ENCODE measurements around the gene LSM3. TPM values are rescaled to one million over a fixed set of nuclear protein-coding genes. Genes with fewer than 3 reads are reported as not detected.
A peak's percentile ranks its signal among the peaks of the same experiment; 100 is the strongest.

Gene LSM3
- total RNA-seq, 1 donor from 2014 or later, result 9.5 TPM

DNA sequence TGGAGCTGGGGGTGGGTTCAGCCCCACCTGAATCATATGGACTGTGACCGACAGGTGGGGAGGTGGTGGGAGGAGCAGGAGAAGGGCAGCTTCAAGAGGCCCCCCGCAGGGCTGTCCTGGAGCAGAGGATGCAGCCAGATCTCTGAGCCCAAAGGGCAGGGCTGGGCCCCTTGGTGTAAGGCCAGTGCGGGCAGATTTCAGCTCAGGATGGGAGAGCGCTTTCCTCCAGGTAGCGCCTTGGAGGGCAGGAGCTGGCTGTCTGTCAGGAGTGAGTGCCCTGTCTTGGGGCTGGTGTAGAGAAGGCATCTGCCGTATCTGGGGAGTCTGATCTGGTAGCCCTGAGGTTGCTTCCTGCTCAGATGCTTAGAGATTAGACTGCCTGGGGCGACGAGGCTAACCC is 46.5 kb upstream of the LSM3 start:
- Histone ChIP-seq H3K4me1 (peaks cover 15% of the 10 kb centered on the region), H3K4me3 (no peak overlapping the region), H3K27ac (no peak overlapping the region), H3K9me3 (no peaks in the 10 kb centered on the region), H3K27me3 (ENCODE audit: low read depth) (no peaks in the 10 kb centered on the region), H3K36me3 (peaks cover 98% of the 10 kb centered on the region)
- TF ChIP-seq, protein P1, sequence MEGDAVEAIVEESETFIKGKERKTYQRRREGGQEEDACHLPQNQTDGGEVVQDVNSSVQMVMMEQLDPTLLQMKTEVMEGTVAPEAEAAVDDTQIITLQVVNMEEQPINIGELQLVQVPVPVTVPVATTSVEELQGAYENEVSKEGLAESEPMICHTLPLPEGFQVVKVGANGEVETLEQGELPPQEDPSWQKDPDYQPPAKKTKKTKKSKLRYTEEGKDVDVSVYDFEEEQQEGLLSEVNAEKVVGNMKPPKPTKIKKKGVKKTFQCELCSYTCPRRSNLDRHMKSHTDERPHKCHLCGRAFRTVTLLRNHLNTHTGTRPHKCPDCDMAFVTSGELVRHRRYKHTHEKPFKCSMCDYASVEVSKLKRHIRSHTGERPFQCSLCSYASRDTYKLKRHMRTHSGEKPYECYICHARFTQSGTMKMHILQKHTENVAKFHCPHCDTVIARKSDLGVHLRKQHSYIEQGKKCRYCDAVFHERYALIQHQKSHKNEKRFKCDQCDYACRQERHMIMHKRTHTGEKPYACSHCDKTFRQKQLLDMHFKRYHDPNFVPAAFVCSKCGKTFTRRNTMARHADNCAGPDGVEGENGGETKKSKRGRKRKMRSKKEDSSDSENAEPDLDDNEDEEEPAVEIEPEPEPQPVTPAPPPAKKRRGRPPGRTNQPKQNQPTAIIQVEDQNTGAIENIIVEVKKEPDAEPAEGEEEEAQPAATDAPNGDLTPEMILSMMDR (IDR thresholded peaks at IDR 0.05), result no peak
- no peak for DNase-seq
- no peak for ATAC-seq
- intact Hi-C loops (cut with DNase I), result no loop called here

DNA sequence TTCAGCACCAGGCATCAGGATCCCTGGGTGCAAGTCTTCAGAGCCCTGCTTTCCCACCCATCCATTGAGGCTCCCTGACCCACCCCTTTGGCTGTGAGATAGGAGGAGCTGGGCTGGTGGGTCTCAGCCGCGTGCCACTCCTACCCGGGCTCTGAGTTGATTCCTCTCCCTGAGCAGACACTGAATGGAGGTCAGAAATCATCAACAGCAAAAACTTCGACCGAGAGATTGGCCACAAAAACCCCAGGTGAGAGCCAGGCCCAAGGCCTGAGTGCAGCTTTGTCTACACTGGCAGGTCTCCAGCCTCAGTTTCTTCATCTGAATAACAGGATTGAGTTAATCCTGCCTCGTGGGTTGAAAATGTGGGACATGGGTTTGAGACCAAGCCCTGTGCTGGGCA is 45.9 kb upstream of the LSM3 start:
- TF ChIP-seq, protein P1 (IDR thresholded peaks at IDR 0.05), result no peak
- ATAC-seq (no peak), DNase-seq (no peak)

DNA sequence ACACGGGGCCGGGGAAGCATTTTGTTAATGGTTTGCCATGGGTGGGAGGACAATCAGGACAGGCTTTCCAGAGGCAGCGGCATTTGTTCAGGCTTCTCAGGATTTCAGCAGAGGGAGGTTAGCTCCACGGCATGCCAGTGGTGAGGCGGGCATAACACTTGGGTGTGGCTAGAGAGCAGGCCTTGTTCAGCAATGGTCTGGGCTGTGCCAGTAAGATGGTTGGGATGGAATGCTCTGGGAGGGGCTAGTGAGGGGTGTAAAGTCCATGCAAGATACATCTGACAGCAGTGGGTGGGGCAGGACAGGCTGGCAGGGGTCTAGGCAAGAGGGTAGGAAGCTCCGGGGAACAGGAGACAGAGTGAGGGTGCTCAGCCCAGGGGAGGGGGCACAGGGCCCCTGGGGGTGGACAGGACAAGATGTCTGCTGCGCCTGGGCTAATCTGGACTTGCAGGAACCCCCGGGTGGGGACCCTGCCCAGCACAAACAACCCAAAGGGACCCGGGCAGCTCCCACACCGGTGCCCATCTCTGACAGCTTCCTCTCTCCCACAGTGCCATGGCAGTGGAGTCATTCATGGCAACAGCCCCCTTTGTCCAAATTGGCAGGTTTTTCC is 45.3 kb upstream of the LSM3 start:
- intact Hi-C loops (cut with DNase I), result no loop called here
- no peak overlapping the region for H3K4me3 ChIP-seq
- H3K9me3 ChIP-seq, result no peaks in the 10 kb centered on the region
- H3K27ac ChIP-seq, result no peak overlapping the region
- no peaks in the 10 kb centered on the region for H3K27me3 ChIP-seq (ENCODE audit: low read depth)
- peaks cover 3% of the 10 kb centered on the region for H3K4me1 ChIP-seq
- ATAC-seq (peak; percentile 20 to 40), DNase-seq (no peak)
- TF ChIP-seq, protein P1 (IDR thresholded peaks at IDR 0.05), result no peak
- peaks cover 99% of the 10 kb centered on the region for H3K36me3 ChIP-seq

More for the DNA sequence above, 45.9 kb upstream of the LSM3 start:
- peaks cover 9% of the 10 kb centered on the region for H3K4me1 ChIP-seq
- intact Hi-C loops (cut with DNase I), result no loop called here
- peaks cover 99% of the 10 kb centered on the region for H3K36me3 ChIP-seq
- no peak overlapping the region for H3K27ac ChIP-seq
- no peaks in the 10 kb centered on the region for H3K9me3 ChIP-seq
- no peak overlapping the region for H3K4me3 ChIP-seq
- H3K27me3 ChIP-seq (ENCODE audit: low read depth), result no peaks in the 10 kb centered on the region

DNA sequence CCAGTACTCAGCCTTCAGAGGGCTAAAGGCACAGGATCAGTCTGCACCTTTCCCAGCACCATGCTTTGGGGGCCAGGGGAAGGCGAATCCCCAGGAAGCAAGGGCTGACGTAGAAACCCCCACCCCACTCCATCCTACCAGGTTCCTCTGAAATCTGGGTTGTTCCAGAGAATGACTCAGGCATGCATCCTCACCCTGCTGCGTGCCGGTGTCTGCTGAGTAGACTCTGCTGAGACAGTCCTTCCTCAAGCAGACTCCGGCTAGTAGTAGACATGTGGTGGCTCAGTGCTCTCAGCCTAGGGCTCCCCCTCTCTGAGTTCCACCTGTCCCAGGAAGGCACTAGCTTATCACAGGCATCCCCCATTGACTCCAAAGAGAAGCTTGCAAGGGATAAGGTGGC is 44.7 kb upstream of the LSM3 start:
- H3K4me1 ChIP-seq, result no peaks in the 10 kb centered on the region
- no peak overlapping the region for H3K4me3 ChIP-seq
- ATAC-seq (no peak), DNase-seq (no peak)
- peaks cover 99% of the 10 kb centered on the region for H3K36me3 ChIP-seq
- TF ChIP-seq, protein P1 (IDR thresholded peaks at IDR 0.05), result no peak
- no peaks in the 10 kb centered on the region for H3K9me3 ChIP-seq
- H3K27me3 ChIP-seq (ENCODE audit: low read depth), result no peaks in the 10 kb centered on the region
- intact Hi-C loops (cut with DNase I), result no loop called here
- H3K27ac ChIP-seq, result no peak overlapping the region

DNA sequence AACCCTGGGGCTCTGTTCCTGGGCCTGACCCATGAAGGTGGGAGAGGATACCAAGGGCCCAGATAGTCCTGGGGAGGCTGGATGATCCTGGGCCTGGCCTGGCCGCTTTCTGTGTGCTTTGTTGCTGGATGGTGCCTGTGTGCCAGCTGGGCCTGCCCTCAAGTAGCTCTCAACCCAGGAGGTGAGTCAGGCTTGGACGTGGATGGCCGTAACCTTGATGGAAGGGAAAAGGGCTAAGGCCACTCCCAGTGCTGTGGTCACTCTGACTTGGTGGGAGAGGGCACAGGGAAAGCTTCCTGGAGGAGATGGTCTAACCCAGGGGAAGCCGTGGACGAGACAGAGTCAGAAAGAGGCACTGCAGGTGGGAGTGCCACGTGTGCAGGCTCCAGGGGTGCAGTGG is 44.3 kb upstream of the LSM3 start:
- Histone ChIP-seq H3K4me3 (no peak overlapping the region), H3K27me3 (ENCODE audit: low read depth) (no peaks in the 10 kb centered on the region), H3K27ac (no peak overlapping the region), H3K36me3 (peaks cover 100% of the 10 kb centered on the region), H3K9me3 (no peaks in the 10 kb centered on the region), H3K4me1 (no peaks in the 10 kb centered on the region)
- no peak for ATAC-seq
- DNase-seq, result no peak
- intact Hi-C loops (cut with DNase I), result no loop called here
- TF ChIP-seq, protein P1 (IDR thresholded peaks at IDR 0.05), result no peak

All from lower lobe of right lung (tissue), 2 donors.